ENCODE results near the gene INPP5A.

Gene INPP5A

GRCh38 chr10:132752961-132753360 lies 215.4 kb downstream of the INPP5A start:
- H3K36me3 Mint-ChIP-seq, result peaks cover 16% of the 10 kb centered on the region
- no peak overlapping the region for H3K4me3 Mint-ChIP-seq
- no peaks in the 10 kb centered on the region for H3K4me1 Mint-ChIP-seq
- H3K9me3 Mint-ChIP-seq, result no peaks in the 10 kb centered on the region
- no peak overlapping the region for H3K27ac Mint-ChIP-seq
- H3K27me3 Mint-ChIP-seq, result no peaks in the 10 kb centered on the region

DNA sequence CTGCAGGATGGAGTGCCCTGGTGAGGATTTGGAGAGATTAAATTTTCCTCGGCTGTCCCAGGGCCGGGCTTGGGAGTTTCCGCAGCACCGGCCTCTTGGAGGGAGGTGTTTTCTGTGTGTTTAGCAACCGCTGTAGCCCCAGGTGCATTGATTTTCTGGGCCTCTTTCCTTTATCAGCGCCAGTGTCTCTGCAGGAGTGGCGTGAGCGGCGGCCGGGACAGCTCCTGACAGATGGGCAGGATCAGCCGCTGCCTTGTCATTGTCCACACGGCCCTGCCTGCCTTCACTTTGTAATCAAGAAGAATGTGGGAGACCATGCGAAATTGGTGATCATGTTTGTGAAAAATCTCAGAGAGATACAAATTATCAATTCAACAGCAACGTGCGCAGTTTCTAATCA lies 216.0 kb downstream of the INPP5A start:
- Mint-ChIP-seq H3K4me3 (no peak overlapping the region), H3K9me3 (no peaks in the 10 kb centered on the region), H3K4me1 (no peaks in the 10 kb centered on the region), H3K27ac (no peak overlapping the region), H3K27me3 (no peaks in the 10 kb centered on the region), H3K36me3 (peaks cover 14% of the 10 kb centered on the region)

DNA sequence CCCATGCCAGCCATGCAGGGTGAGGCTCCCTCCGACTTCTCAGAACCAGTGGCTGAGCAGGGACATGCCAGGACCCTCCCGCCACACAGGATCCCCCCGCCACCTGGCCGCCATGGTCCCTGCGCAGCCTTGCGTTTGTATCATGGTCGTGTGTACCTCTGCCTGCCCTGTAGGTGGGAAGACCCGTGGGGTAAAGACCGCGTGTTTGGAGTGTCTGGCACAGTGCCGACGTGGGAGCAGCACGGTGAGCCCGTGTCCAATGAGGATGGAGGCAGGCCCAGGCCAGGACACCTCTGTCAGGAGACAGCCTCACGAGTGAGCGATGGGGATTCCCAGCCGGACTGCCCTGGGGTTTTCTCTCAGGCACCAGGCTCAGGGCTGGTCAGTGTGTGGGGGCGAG lies 216.5 kb downstream of the INPP5A start:
- H3K9me3 Mint-ChIP-seq, result no peaks in the 10 kb centered on the region
- peaks cover 14% of the 10 kb centered on the region for H3K36me3 Mint-ChIP-seq
- no peaks in the 10 kb centered on the region for H3K27me3 Mint-ChIP-seq
- no peaks in the 10 kb centered on the region for H3K4me1 Mint-ChIP-seq
- H3K27ac Mint-ChIP-seq, result no peak overlapping the region
- no peak overlapping the region for H3K4me3 Mint-ChIP-seq

GRCh38 chr10:132755166-132755711 lies 217.7 kb downstream of the INPP5A start:
- no peaks in the 10 kb centered on the region for H3K27me3 Mint-ChIP-seq
- H3K4me1 Mint-ChIP-seq, result no peaks in the 10 kb centered on the region
- H3K27ac Mint-ChIP-seq, result no peak overlapping the region
- peaks cover 14% of the 10 kb centered on the region for H3K36me3 Mint-ChIP-seq
- no peak overlapping the region for H3K4me3 Mint-ChIP-seq
- H3K9me3 Mint-ChIP-seq, result no peaks in the 10 kb centered on the region

GRCh38 chr10:132756591-132756990 lies 219.0 kb downstream of the INPP5A start:
- Mint-ChIP-seq H3K9me3 (no peaks in the 10 kb centered on the region), H3K27me3 (no peaks in the 10 kb centered on the region), H3K36me3 (peaks cover 14% of the 10 kb centered on the region), H3K4me1 (peaks cover 11% of the 10 kb centered on the region), H3K27ac (no peak overlapping the region), H3K4me3 (no peak overlapping the region)

DNA sequence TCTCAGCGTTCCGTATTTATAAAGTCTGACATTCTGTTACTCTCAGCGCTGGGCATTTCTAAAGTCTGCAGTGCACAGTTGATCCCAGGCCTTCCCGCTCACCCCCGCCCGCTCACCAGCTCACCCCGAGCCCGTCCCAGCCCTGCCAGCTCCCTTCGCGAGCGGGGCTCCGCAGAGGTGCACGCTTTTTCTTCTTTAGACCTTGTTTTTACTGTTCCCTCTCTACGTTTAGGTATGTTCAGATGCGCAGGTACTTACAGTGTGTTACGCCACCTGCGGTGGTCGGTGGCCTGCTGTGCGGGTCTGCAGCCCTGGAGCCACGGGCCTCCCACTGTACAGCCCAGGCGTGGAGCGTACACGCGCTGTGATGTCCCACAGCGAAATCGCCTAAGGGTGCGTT lies 219.6 kb downstream of the INPP5A start:
- peaks cover 16% of the 10 kb centered on the region for H3K36me3 Mint-ChIP-seq

GRCh38 chr10:132758865-132759264 lies 221.3 kb downstream of the INPP5A start:
- H3K27me3 Mint-ChIP-seq, result no peaks in the 10 kb centered on the region
- H3K4me3 Mint-ChIP-seq, result no peak overlapping the region
- H3K4me1 Mint-ChIP-seq, result peaks cover 23% of the 10 kb centered on the region
- H3K27ac Mint-ChIP-seq, result no peak overlapping the region
- H3K36me3 Mint-ChIP-seq, result peaks cover 19% of the 10 kb centered on the region
- H3K9me3 Mint-ChIP-seq, result no peaks in the 10 kb centered on the region

More for the DNA sequence above, 219.6 kb downstream of the INPP5A start:
- Mint-ChIP-seq H3K9me3 (no peaks in the 10 kb centered on the region), H3K4me1 (peaks cover 16% of the 10 kb centered on the region), H3K27ac (no peak overlapping the region), H3K4me3 (no peak overlapping the region), H3K27me3 (no peaks in the 10 kb centered on the region)

- Mint-ChIP-seq H3K36me3 (peaks cover 12% of the 10 kb centered on the region), H3K27ac (no peak overlapping the region), H3K4me1 (peaks cover 26% of the 10 kb centered on the region), H3K9me3 (no peaks in the 10 kb centered on the region), H3K4me3 (no peak overlapping the region), H3K27me3 (no peaks in the 10 kb centered on the region)
These were observed 223.9 kb downstream of the INPP5A start for GRCh38 chr10:132761395-132762060.

DNA sequence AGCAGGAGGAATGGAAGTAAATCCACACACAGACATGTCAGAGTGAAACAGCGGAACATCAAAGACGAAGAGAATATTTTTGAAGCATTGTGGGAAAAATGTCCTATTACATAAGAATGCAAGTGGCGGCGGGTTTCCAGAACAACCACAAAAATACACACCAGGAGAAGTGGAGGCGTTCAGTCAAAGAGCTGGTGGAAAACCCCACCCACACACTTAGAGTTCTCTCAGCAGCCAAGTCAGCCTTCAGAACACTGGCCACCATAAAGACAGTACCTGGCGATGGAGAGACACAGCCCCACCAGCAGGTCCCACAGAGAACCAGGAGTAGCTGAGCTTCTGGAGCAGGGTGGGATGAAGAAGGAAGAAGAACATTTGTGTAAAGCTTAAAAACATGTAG lies 224.7 kb downstream of the INPP5A start:
- Mint-ChIP-seq H3K4me1 (peaks cover 26% of the 10 kb centered on the region), H3K27ac (peak overlapping the region; percentile 13), H3K27me3 (no peaks in the 10 kb centered on the region), H3K4me3 (no peak overlapping the region), H3K9me3 (no peaks in the 10 kb centered on the region), H3K36me3 (peaks cover 12% of the 10 kb centered on the region)

DNA sequence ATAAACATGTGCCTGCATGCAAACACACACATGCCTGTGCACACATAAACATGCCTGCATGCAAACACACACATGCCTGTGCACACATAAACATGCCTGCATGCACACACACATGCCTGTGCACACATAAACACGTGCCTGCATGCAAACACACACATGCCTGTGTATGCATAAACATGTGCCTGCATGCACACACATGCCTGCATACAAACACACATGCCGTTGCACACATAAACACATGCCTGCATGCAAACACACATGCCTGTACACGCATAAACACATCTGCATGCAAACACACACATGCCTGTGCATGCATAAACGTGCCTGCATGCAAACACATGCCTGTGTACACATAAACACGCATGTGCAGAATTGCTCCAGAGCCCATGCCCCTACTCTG lies 226.0 kb downstream of the INPP5A start:
- H3K9me3 Mint-ChIP-seq, result no peaks in the 10 kb centered on the region
- H3K36me3 Mint-ChIP-seq, result peaks cover 14% of the 10 kb centered on the region
- H3K27ac Mint-ChIP-seq, result no peak overlapping the region
- no peaks in the 10 kb centered on the region for H3K27me3 Mint-ChIP-seq
- H3K4me1 Mint-ChIP-seq, result peaks cover 26% of the 10 kb centered on the region
- no peak overlapping the region for H3K4me3 Mint-ChIP-seq

GRCh38 chr10:132764108-132764507 lies 226.5 kb downstream of the INPP5A start:
- no peaks in the 10 kb centered on the region for H3K9me3 Mint-ChIP-seq
- H3K36me3 Mint-ChIP-seq, result peaks cover 17% of the 10 kb centered on the region
- H3K27me3 Mint-ChIP-seq, result no peaks in the 10 kb centered on the region
- H3K4me1 Mint-ChIP-seq, result peaks cover 26% of the 10 kb centered on the region
- peak overlapping the region; percentile 55 for H3K27ac Mint-ChIP-seq
- H3K4me3 Mint-ChIP-seq, result no peak overlapping the region

DNA sequence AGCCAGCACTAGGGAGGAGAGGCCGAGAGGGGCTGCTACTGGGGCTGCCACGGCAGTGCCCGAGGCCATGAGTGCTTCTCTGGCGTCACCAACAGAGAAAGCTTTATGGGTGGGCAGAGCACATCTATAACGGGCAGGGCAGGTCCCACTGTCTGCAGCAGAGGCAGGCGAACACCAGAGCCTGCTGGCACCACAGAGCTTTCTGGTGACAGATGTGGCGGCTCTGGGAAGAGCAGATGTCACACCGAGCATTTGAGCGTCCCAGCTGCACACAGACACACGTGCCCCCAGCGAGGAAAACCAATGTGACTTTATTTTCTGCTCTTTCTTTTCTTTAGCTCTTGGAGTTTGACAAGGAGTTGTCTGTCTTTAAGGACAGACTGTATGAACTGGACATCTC lies 227.8 kb downstream of the INPP5A start:
- Mint-ChIP-seq H3K27me3 (no peaks in the 10 kb centered on the region), H3K4me3 (no peak overlapping the region), H3K27ac (no peak overlapping the region), H3K36me3 (peaks cover 18% of the 10 kb centered on the region), H3K4me1 (peaks cover 26% of the 10 kb centered on the region), H3K9me3 (no peaks in the 10 kb centered on the region)

GRCh38 chr10:132766291-132766690 lies 228.7 kb downstream of the INPP5A start:
- no peaks in the 10 kb centered on the region for H3K27me3 Mint-ChIP-seq
- no peak overlapping the region for H3K4me3 Mint-ChIP-seq
- H3K36me3 Mint-ChIP-seq, result peaks cover 18% of the 10 kb centered on the region
- H3K9me3 Mint-ChIP-seq, result no peaks in the 10 kb centered on the region
- no peak overlapping the region for H3K27ac Mint-ChIP-seq
- peaks cover 18% of the 10 kb centered on the region for H3K4me1 Mint-ChIP-seq

DNA sequence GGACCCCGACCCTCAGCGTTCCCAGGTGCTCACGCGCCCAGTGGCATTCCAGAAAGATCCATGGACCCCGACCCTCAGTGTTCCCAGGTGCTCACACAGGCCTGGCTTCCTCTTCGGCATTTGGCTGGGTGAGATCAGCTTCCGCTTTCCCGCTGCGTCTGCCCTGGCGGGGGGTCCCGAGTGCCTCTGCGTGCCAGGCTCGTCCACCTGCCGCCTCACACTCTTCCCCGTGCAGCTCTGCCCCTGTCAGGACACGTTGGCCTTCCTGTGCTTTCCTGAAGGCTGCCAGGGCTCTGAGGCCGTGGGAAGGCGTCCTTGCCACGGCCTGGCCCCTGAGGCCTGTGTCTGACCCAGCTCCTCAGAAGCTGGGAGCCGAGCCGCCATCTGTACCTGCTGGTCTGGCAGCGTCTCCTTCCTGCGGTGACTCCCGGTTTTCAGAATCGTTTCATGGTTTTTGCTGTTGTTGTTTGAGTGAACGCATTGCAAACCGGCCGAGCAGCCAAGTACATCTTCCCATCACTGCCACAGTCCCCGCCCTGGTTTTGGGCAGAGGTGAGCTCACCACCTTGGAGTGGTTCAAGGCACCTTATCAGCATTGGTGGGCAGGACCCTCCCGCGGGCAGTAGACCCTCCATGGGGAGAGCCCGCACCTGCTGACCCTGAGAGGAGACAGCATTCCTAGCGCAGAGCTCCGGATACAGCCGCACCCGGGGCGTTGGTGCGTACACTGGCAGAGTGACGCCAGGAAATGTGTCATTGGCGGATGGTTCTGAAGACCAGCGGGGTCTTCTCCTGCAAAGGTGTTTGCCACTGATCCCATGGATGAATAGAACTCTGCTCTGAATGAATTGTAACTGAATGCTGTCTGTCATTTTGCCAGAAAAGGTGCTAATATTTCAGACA lies 231.0 kb downstream of the INPP5A start:
- Mint-ChIP-seq H3K9me3 (no peaks in the 10 kb centered on the region), H3K27ac (peak overlapping the region; percentile 23), H3K4me1 (peaks cover 3% of the 10 kb centered on the region), H3K36me3 (peaks cover 15% of the 10 kb centered on the region), H3K4me3 (no peak overlapping the region), H3K27me3 (no peaks in the 10 kb centered on the region)

- Mint-ChIP-seq H3K36me3 (peaks cover 15% of the 10 kb centered on the region), H3K27ac (no peak overlapping the region), H3K4me3 (no peak overlapping the region), H3K27me3 (no peaks in the 10 kb centered on the region), H3K4me1 (no peaks in the 10 kb centered on the region), H3K9me3 (no peaks in the 10 kb centered on the region)
These were observed 232.8 kb downstream of the INPP5A start for GRCh38 chr10:132770061-132771021.
